Epithelial cell of prostate (primary cell): ENCODE data around the gene ARL11.
A peak's percentile ranks its signal among the peaks of the same experiment; 100 is the strongest.
"Not testable (repeated sequence)": the region's sequence is repeated elsewhere in the genome, so short reads cannot be mapped to it uniquely, and the experiment has no call there.

Experiments used
- DNase-seq: peaks from one replicate; pipeline ENCODE4 v3.0.0-alpha.2; 2011; ENCODE audit warnings: low read depth, low spot score
- H3K27ac ChIP-seq: fragments of 450-650 bp; 2 replicates; pipeline ENCODE4 v1.5.1; 2017; ENCODE audit warnings: mild to moderate bottlenecking

The ARL11 gene

GRCh38 chr13:49610176-49610575 is 18.1 kb upstream of the ARL11 start:
- DNase-seq: no peak
- H3K27ac ChIP-seq: no peak overlapping the region

GRCh38 chr13:49612042-49612441 is 16.3 kb upstream of the ARL11 start:
- DNase-seq, H3K27ac ChIP-seq: not testable (repeated sequence)

GRCh38 chr13:49615836-49616675 is 12.3 kb upstream of the ARL11 start:
- no peak overlapping the region for H3K27ac ChIP-seq
- no peak for DNase-seq

DNA sequence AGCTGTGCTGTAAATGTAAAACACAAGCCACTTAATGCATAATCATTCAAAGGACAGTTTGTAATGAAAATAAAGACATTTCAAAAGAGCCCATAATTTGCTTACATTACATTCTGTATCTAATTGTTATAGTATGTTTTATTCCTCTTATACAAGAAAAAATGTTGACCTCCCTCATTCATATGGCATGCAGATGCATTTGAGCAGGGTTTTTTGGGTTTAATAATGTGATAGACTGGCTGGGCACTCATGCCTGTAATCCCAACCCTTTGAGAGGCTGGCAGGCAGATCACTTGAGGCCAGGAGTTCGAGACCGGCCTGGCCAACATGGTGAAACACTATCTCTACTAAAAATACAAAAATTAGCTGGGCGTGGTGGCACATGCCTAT is 11.6 kb upstream of the ARL11 start:
- DNase-seq: no peak
- H3K27ac ChIP-seq: no peak overlapping the region

- no peak overlapping the region for H3K27ac ChIP-seq
- DNase-seq: no peak
Observed at GRCh38 chr13:49620170-49620621, 8.1 kb upstream of the ARL11 start.

DNA sequence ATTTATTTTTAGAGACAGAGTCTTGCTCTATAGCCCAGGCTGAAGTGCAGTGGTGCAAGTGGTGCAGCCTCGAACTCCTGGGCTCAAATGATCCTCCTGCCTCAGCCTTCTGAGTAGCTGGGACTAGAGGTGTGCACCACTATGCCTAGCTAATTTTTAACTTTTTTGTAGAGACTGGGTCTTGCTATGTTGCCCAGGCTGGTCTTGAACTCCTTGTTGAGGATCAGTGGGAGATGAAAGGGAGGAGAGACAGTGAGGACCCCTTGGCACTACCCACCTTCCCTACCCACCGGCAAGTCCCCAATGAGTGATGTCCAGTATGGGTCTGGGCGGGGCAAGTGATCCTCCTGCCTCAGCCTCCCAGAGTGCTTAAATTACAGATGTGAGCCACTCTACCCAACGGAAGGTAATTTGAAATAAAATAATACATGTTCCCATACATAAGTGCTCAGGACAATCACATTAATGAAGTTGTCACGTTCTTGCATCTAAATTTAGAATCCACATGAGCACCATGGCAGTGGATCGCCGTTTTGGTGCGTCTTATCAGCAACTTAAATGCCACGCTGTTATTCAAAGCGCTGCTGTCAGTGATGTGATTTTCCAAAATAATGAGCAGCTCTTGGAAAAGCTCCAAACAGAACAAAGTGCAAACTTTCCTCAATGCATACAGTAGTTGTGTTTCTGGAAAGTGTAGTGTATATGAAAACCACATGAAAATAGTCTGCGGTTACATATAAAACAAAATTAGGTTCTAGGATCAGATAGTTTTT is 5.9 kb upstream of the ARL11 start:
- no peak for DNase-seq
- H3K27ac ChIP-seq: no peak overlapping the region

DNA sequence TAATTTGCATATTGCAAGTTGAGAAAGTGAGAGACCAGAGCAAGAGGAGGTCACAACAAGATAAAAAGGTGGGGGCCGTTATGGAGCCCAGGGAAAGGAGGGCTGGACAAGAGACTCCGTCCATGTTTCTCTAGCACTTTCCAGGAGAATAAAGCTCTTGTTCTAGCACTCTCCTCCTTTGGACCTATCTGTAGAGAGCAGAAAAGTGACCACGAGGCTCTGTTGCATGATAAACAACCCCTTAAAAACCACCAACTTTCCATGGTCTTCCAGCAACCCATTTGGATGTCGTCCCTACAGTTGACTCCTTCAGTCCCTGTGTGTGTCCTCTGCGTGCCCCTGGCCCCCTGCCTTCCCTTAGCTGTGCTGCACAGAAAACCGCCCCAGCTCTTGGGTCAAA is 4.1 kb upstream of the ARL11 start:
- no peak overlapping the region for H3K27ac ChIP-seq
- DNase-seq: no peak

DNA sequence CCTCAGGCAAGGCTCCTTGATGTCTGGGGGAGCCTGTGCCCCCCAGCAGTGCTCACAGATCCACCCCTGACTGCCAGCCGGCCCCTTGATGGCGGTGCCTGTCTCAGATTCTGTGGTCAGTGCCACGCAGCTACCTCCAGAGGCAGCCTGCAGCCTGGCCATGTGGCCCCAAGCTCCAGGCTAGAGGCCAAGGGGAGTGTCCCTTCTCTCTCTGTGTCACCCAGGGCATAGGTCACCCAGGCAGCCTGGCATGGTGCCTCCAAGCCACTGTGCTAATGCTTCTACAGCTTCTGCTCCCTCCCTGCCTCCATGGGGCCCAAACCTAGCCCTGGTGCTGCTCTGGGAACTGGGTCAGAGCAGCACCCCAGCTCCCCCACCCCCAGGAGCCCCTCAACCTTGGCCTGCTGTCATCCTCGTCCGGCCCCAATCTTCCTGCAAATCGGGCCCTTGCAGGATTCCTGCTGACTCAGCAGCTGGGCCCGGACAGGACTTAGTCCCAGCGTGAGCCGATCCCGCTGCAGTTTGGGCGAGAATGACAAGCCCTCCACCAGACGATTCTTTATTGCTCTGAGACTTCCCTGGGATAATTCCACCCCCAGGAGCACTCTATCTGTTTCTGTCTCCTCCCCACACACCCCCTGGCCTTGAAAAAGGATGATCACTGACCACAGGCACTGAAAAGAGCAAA is 2.8 kb upstream of the ARL11 start:
- no peak for DNase-seq
- no peak overlapping the region for H3K27ac ChIP-seq

- H3K27ac ChIP-seq: no peak overlapping the region
- DNase-seq: no peak
Observed at GRCh38 chr13:49629196-49629938, 1.1 kb downstream of the ARL11 start.

- no peak for DNase-seq
- H3K27ac ChIP-seq: no peak overlapping the region
Observed at GRCh38 chr13:49629947-49630346, 1.6 kb downstream of the ARL11 start.

DNA sequence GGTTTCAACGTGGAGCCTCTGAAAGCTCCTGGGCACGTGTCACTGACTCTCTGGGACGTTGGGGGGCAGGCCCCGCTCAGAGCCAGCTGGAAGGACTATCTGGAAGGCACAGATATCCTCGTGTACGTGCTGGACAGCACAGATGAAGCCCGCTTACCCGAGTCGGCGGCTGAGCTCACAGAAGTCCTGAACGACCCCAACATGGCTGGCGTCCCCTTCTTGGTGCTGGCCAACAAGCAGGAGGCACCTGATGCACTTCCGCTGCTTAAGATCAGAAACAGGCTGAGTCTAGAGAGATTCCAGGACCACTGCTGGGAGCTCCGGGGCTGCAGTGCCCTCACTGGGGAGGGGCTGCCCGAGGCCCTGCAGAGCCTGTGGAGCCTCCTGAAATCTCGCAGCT is 2.3 kb downstream of the ARL11 start:
- no peak for DNase-seq
- H3K27ac ChIP-seq: no peak overlapping the region

GRCh38 chr13:49632156-49632555 is 3.8 kb downstream of the ARL11 start:
- DNase-seq: no peak
- no peak overlapping the region for H3K27ac ChIP-seq

DNA sequence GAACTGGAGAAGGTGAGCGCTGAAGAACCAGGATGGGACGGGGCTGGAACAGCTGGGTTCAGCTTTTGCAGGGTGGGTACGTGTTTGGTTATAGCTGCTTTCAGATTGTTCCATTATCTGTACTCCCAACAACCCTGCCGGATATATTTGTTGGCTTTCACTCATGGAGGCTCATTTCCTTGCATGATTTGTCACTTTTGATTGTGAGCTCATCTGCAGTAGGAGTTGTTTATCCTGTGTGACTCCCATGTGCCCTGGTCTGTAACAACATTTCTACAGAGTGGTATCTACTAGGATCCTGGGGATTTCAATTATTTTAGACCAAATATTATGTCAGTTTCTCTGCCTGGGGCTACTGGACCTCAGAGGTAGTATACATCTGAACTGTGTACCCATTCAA is 5.4 kb downstream of the ARL11 start:
- no peak overlapping the region for H3K27ac ChIP-seq
- DNase-seq: no peak

- no peak overlapping the region for H3K27ac ChIP-seq
- no peak for DNase-seq
Observed at GRCh38 chr13:49635599-49636433, 7.5 kb downstream of the ARL11 start.

- no peak for DNase-seq
- H3K27ac ChIP-seq: no peak overlapping the region
Observed at GRCh38 chr13:49636705-49637104, 8.4 kb downstream of the ARL11 start.

- DNase-seq: peak; percentile 34
- H3K27ac ChIP-seq: peak overlapping the region; percentile 74
Observed at GRCh38 chr13:49638030-49638743, 9.9 kb downstream of the ARL11 start.

- peak overlapping the region; percentile 74 for H3K27ac ChIP-seq
- no peak for DNase-seq
Observed at GRCh38 chr13:49638744-49639072, 10.4 kb downstream of the ARL11 start.

DNA sequence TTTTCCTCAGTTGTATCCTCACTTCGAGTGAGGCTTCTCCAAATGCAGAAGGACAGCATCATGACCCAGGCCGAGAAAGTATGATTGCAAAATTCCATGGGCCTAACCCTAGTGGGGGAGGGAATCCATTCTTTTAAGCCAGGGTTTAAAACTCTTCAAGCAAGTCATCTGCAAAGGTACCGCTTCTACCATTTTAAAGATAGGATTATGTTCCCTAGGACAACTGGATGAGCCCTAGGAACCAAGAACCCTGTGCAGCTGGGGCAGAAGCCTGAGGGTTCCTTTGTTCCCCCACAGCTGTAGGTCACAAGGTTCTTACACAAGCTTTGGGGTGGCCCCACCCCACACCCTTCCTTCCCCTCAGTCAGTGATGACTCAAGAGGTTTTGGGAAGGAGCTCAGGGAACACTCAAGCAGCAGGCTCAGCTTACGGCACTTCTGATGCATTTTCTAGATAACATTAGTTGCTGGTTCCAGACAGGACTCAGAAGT is 13.5 kb downstream of the ARL11 start:
- H3K27ac ChIP-seq: peak overlapping the region; percentile 42
- DNase-seq: peak; percentile 63
